ENCODE results near the gene ANKRD24. TPM values are rescaled to one million over a fixed set of nuclear protein-coding genes. Genes with fewer than 3 reads are reported as not detected.

Gene ANKRD24
- 1.2 and 2.3 TPM in 2 replicates for total RNA-seq

GRCh38 chr19:4182084-4182810, at the start of gene ANKRD24, which contains the start of gene SIRT6:
Gene ANKRD24, plus strand, starts transcription at chr19:4182689. Its CDS starts 3,737 bp downstream, at chr19:4186426.
Gene SIRT6, minus strand, starts transcription at chr19:4182563. Its CDS starts 24 bp downstream, at chr19:4182539.

GRCh38 chr19:4229179-4229931, 46.9 kb downstream of the ANKRD24 start, which contains the start of gene EBI3:
Gene EBI3, plus strand, starts transcription at chr19:4229523. Its CDS starts 28 bp downstream, at chr19:4229551.

GRCh38 chr19:4246767-4247593, 64.5 kb downstream of the ANKRD24 start, which contains the start of gene YJU2:
Gene YJU2, plus strand, starts transcription at chr19:4247080. Its CDS starts 67 bp downstream, at chr19:4247147.

Other genes with a start within 250 kb of the ANKRD24 start
- not detected in 2 replicates for gene NMRK2, start 249.6 kb upstream of the ANKRD24 start, total RNA-seq
- 83.4 and 153 TPM in 2 replicates for gene DAPK3, start 211.6 kb upstream of the ANKRD24 start, total RNA-seq
- gene EEF2, start 197.2 kb upstream of the ANKRD24 start, total RNA-seq = 2,462 and 3,206 TPM in 2 replicates
- 11.6 and 13.8 TPM in 2 replicates for gene PIAS4, start 175.0 kb upstream of the ANKRD24 start, total RNA-seq
- 15.8 and 19.7 TPM in 2 replicates for gene ZBTB7A, start 115.8 kb upstream of the ANKRD24 start, total RNA-seq
- gene MAP2K2, start 58.6 kb upstream of the ANKRD24 start, total RNA-seq = 98.9 and 112 TPM in 2 replicates
- not detected in 2 replicates for gene CREB3L3, start 29.1 kb upstream of the ANKRD24 start, total RNA-seq
- 9.0 and 16.3 TPM in 2 replicates for gene SIRT6, start 126 bp upstream of the ANKRD24 start, total RNA-seq
- gene EBI3, start 46.8 kb downstream of the ANKRD24 start, total RNA-seq = 0.19 and 0.28 TPM in 2 replicates
- 9.0 and 16.1 TPM in 2 replicates for gene YJU2, start 64.4 kb downstream of the ANKRD24 start, total RNA-seq
- not detected in 2 replicates for gene SHD, start 96.6 kb downstream of the ANKRD24 start, total RNA-seq
- gene TMIGD2, start 119.7 kb downstream of the ANKRD24 start, total RNA-seq = not detected in 2 replicates
- 4.5 and 12.8 TPM in 2 replicates for gene FSD1, start 121.9 kb downstream of the ANKRD24 start, total RNA-seq
- 2.3 and 5.6 TPM in 2 replicates for gene STAP2, start 156.1 kb downstream of the ANKRD24 start, total RNA-seq
- 3.8 and 4.5 TPM in 2 replicates for gene MPND, start 160.9 kb downstream of the ANKRD24 start, total RNA-seq
- gene SH3GL1, start 217.9 kb downstream of the ANKRD24 start, total RNA-seq = 25.7 and 56.7 TPM in 2 replicates
- 3.9 and 33.7 TPM in 2 replicates for gene CHAF1A, start 220.0 kb downstream of the ANKRD24 start, total RNA-seq